Thymus (tissue), 11 donors: Measurements from ENCODE around the gene TCAP. TPM values are rescaled to one million over a fixed set of nuclear protein-coding genes. Genes with fewer than 3 reads are reported as not detected.

Experiments
- DNase-seq, 9 donors: peaks; one replicate each; pipeline ENCODE4 v3.0.0-alpha.2; 2013; ENCODE audit warnings: low spot score in 9 of 9, low read depth in 6 of 9, missing footprints in 1 of 9
- H3K27ac ChIP-seq, 2 donors: one replicate each; pipeline ENCODE4 v1.5.1; 2013; ENCODE audit warnings: control low read depth in 1 of 2, low read depth in 1 of 2, low read length in 1 of 2, mild to moderate bottlenecking in 1 of 2, moderate library complexity in 1 of 2
- H3K27me3 ChIP-seq, 2 donors: one replicate each; pipeline ENCODE4 v1.5.1; 2013; ENCODE audit warnings: low read length in 1 of 2; ENCODE audit not compliant: control insufficient read depth in 2 of 2, insufficient read depth in 1 of 2
- H3K36me3 ChIP-seq, 2 donors: one replicate each; pipeline ENCODE4 v1.5.1; 2013; ENCODE audit warnings: low read length in 1 of 2, mild to moderate bottlenecking in 1 of 2, moderate library complexity in 1 of 2; ENCODE audit not compliant: control insufficient read depth in 2 of 2, insufficient read depth in 2 of 2
- H3K4me1 ChIP-seq, 2 donors: one replicate each; pipeline ENCODE4 v1.5.1; 2013; ENCODE audit warnings: low read length in 2 of 2; ENCODE audit not compliant: control insufficient read depth in 2 of 2, insufficient read depth in 2 of 2
- H3K4me3 ChIP-seq, 2 donors: one replicate each; pipeline ENCODE4 v1.5.1; 2013; ENCODE audit warnings: low read length in 2 of 2, control low read depth in 1 of 2, mild to moderate bottlenecking in 1 of 2
- H3K9me3 ChIP-seq, 2 donors: one replicate each; pipeline ENCODE4 v1.5.1; 2013; ENCODE audit warnings: low read length in 1 of 2, mild to moderate bottlenecking in 1 of 2; ENCODE audit not compliant: control insufficient read depth in 2 of 2, insufficient read depth in 1 of 2
- WGBS: extraction: QIAGEN DNeasy Blood & Tissue Kit; methylation state at CpG from one replicate; pipeline ENCODE4 v1.1.7; 2013; 5-methylcytosine and 5-hydroxymethylcytosine counted together
- polyA plus RNA-seq: library from polyadenylated mRNA; stranded (reverse); fragments of 200-250 nt; gene quantifications from one replicate; pipeline ENCODE4 v1.2.3, GENCODE V29; 2013
- total RNA-seq: library from RNA; stranded (reverse); fragments of 120-200 nt; gene quantifications from one replicate; pipeline ENCODE4 v1.2.4, GENCODE V29; 2013
- donor health status: healthy.

TCAP gene
- total and polyA plus RNA-seq, 2 donors: 0.28 to 1.7 TPM

DNA sequence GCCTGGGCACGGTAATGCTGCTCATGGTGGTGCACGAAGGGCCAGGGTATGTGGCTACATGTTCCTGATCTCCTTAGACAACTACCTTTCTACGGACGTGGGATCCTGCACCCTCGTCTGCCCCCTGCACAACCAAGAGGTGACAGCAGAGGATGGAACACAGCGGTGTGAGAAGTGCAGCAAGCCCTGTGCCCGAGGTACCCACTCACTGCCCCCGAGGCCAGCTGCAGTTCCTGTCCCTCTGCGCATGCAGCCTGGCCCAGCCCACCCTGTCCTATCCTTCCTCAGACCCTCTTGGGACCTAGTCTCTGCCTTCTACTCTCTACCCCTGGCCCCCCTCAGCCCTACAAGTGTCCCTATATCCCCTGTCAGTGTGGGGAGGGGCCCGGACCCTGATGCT is 46.7 kb downstream of the TCAP start:
- WGBS: 97% methylated on average over 10 of the region's 10 CpGs
- no peak for DNase-seq

DNA sequence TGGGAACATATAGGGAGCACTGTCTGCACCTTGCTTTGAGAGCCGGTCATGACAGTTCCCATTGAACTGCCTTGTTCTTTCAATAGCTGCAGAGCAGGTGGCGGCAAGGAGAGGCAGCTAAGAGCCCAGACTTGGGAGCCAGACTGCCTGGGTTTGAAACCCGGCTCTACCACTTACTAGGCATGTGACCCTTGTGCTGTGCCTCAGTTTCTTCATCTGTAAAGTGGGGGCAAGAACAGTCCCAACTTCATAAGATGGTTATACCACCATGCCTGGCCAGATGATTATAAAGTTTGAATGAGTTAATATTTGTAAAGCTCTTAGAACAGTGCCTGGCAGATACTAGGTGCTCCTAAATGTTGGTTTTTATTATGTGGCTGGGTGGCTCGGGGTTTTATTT is 49.1 kb downstream of the TCAP start:
- no peaks in the 10 kb centered on the region for H3K27me3 ChIP-seq
- H3K27ac ChIP-seq: no peak overlapping the region
- H3K36me3 ChIP-seq: no peaks in the 10 kb centered on the region
- H3K4me3 ChIP-seq: no peak overlapping the region
- no peak for DNase-seq
- peaks cover 0 to 9% of the 10 kb centered on the region in 2 donors for H3K4me1 ChIP-seq
- 97% methylated on average over 4 of the region's 4 CpGs for WGBS
- no peaks in the 10 kb centered on the region for H3K9me3 ChIP-seq

More for the DNA sequence above, 46.7 kb downstream of the TCAP start:
- Histone ChIP-seq H3K4me3 (no peak overlapping the region), H3K27me3 (no peaks in the 10 kb centered on the region), H3K9me3 (no peaks in the 10 kb centered on the region), H3K4me1 (peaks cover 6 to 17% of the 10 kb centered on the region in 2 donors), H3K36me3 (no peaks in the 10 kb centered on the region), H3K27ac (no peak overlapping the region)

- no peaks in the 10 kb centered on the region for H3K9me3 ChIP-seq
- no peak overlapping the region for H3K4me3 ChIP-seq
- no peaks in the 10 kb centered on the region for H3K27me3 ChIP-seq
- H3K27ac ChIP-seq: no peak overlapping the region
- 98% methylated on average over 18 of the region's 18 CpGs for WGBS
- H3K36me3 ChIP-seq: no peaks in the 10 kb centered on the region
- DNase-seq: no peak
- H3K4me1 ChIP-seq: peaks cover 0 to under 1% of the 10 kb centered on the region in 2 donors
Measured at GRCh38 chr17:39715375-39716072, 50.4 kb downstream of the TCAP start.

Other genes starting within 250 kb of the TCAP start
- 19.1 TPM for gene MED1, start 214.1 kb upstream of the TCAP start, total RNA-seq
- 10.9 TPM for gene MED1, start 214.1 kb upstream of the TCAP start, polyA plus RNA-seq
- 26.1 TPM for gene CDK12, start 203.9 kb upstream of the TCAP start, total RNA-seq
- 14.2 TPM for gene CDK12, start 203.9 kb upstream of the TCAP start, polyA plus RNA-seq
- gene NEUROD2, start 57.4 kb upstream of the TCAP start, total RNA-seq: not detected
- gene NEUROD2, start 57.4 kb upstream of the TCAP start, polyA plus RNA-seq: 0.14 TPM
- 1.8 TPM for gene PPP1R1B, start 38.4 kb upstream of the TCAP start, total RNA-seq
- 1.3 TPM for gene PPP1R1B, start 38.4 kb upstream of the TCAP start, polyA plus RNA-seq
- 15.1 TPM for gene STARD3, start 28.2 kb upstream of the TCAP start, total RNA-seq
- gene STARD3, start 28.2 kb upstream of the TCAP start, polyA plus RNA-seq: 113 TPM
- 0.38 TPM for gene PNMT, start 3.1 kb downstream of the TCAP start, total RNA-seq
- 2.9 TPM for gene PNMT, start 3.1 kb downstream of the TCAP start, polyA plus RNA-seq
- 6.6 TPM for gene PGAP3, start 22.7 kb downstream of the TCAP start, total RNA-seq
- gene PGAP3, start 22.7 kb downstream of the TCAP start, polyA plus RNA-seq: 18.5 TPM
- gene ERBB2, start 34.7 kb downstream of the TCAP start, total RNA-seq: 6.1 TPM
- 14.3 TPM for gene ERBB2, start 34.7 kb downstream of the TCAP start, polyA plus RNA-seq
- 56.4 TPM for gene MIEN1, start 65.2 kb downstream of the TCAP start, total RNA-seq
- gene MIEN1, start 65.2 kb downstream of the TCAP start, polyA plus RNA-seq: 84.3 TPM
- gene GRB7, start 72.6 kb downstream of the TCAP start, total RNA-seq: 1.3 TPM
- 4.1 TPM for gene GRB7, start 72.6 kb downstream of the TCAP start, polyA plus RNA-seq
- 31.5 TPM for gene IKZF3, start 199.0 kb downstream of the TCAP start, total RNA-seq
- gene IKZF3, start 199.0 kb downstream of the TCAP start, polyA plus RNA-seq: 23.9 TPM
- gene ZPBP2, start 202.9 kb downstream of the TCAP start, total RNA-seq: not detected
- gene ZPBP2, start 202.9 kb downstream of the TCAP start, polyA plus RNA-seq: 0.11 TPM